Hindlimb muscle (tissue), 1 donor: Measurements from ENCODE around the gene DPYSL3. TPM values are rescaled to one million over a fixed set of nuclear protein-coding genes. Genes with fewer than 3 reads are reported as not detected.

Experiments
- DNase-seq: peaks from one replicate; pipeline ENCODE4 v3.0.0-alpha.2; 2013
- polyA plus RNA-seq: library from polyadenylated mRNA; unstranded; fragments of 120-200 nt; gene quantifications from one replicate; pipeline ENCODE4 v1.2.1, GENCODE V29; 2013; ENCODE audit not compliant: insufficient read length

Gene DPYSL3
- polyA plus RNA-seq, 1 donor = 81.7 TPM

DNA sequence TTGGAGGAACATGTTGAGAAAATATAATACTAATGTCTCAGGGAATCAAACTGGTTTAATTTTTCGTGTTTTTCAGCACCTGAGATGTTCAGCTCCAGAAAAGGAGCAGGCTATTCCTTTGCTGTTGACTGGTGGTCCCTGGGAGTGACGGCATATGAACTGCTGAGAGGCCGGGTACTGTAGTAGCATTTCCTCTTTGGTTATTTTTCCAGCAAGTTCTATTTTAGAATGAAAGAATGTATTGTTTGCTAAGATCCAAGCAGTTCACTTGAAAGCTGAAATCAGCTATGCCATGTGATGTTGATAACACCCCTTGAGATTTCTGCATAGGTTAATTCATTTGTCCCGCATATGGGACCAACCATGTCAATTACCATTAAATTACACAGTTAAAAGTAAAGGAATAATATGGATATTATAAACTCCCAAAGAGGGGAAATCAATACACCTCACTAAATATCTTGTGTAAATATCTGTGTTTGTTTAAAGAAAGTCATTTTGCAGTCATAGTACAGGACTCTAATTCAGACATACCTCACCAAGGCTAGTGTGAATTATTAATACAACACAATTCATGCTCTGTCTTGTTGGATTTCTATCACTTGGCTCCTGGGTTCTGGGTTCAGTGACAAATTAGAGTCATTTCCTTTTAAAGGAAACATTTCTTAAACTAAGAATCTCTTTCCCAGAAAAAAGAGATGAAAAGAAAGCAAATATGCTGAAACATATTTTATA, 148.3 kb downstream of the DPYSL3 start:
- DNase-seq = no peak

DNA sequence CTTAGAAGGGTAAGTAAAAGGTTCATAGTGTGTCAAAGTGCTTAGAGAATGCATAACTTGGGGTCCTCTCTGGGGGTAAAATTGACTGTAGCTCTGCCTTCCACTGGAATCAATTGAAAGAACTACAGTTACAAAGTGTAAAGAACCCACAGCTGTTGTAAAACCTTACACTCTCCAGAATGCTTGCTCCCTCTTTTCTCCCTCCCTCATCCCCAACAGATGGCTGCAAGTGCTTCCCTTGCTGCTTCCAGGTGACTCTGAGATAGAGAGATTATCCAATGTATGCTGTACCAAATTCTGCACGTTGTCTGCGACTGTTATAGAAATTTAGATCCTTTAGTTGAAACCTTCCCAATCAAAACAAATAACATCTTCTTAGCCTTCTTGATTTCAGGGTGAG, 149.1 kb downstream of the DPYSL3 start:
- DNase-seq = no peak

DNA sequence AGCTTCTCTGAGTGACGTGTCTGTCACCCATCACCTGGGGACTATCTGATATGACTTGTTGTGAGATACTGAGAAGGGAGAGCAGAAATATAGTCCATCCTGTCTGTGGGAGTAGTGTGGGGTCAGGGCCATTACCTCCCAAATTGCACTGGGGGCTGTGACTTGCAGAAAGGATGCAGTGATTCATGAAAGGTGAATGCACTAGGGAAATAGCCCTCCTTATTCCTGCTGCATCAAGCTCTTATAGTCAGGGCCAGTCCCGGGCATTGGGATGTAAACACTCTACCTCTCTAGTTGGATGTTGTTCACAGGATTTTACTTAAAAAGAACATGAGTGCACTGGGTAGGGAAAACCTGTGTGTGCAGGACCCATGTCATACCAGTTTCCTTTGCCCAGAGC, 150.3 kb downstream of the DPYSL3 start:
- DNase-seq = no peak

DNA sequence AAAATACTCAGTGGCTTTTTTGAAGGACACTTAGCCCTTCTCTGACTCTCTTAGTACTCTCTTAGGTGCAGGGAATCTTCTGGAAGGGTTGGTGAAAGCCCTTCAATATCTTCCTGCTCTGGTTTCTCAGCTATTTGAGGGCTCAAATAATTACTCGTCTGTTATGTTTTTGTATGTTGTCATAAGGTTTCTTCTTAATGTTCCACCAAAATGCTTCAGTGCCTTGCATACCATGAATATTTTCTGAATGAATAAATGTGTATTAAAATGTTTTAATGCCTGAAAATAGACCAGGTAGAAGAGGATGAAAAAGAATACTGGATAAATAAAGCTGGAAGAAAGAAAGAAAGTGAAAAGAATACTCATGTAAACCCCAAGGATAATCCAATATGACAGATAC, 150.8 kb downstream of the DPYSL3 start:
- no peak for DNase-seq

DNA sequence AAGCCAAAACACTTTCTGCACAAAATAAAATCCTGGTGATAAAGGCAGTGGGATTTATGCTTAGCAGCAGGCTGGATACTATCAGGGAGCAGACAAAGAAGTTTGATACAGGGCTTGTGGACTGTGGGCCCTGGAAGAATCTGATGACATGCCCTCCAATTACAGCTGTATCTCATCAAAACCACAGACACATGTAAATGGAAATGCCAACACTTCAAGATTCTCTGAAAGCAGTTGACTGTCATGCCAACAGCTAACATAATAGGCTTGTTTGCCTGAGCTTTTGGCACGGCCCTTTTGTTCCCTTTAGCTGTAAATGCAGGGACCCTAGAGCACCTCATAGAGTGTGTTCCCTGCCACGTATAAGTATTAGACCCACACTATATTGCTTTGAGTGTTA, 160.6 kb downstream of the DPYSL3 start:
- DNase-seq = no peak

DNA sequence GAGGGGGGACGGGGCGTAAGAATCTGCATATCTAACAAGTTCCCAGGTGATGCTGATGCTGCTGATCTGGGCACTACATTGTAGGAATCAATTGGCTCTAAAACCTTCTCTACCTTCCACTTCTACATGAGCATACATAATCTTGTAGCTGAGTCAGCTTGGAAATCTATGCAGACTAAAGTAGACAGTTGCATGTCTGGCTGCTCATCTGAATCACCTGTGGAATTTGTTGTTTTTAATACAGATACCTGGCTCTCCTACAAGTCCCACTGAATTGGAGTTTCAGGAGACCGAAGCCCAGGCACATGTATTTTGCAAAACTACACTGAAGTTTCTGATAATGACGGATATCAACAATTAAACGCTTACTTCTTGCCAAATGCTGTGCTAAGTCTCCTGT, 161.4 kb downstream of the DPYSL3 start:
- no peak for DNase-seq

DNA sequence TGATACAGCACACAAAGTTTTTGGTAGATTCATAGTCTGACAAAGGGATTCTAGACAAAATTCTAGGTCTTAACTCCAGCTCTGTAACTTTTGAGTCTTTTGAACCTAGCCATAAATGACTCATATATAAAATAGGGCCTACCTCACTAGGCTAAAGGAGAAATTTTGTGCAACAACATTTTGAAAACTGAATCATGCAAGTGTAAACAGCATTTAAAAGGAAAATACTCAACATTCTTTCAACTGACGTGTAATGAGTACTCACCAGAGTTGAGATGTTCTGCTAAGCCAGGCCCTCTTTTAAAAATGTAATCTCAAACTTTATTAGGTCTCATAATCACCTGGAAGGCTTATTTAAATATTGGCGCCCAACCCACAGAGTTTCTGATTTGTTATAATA, 161.8 kb downstream of the DPYSL3 start:
- no peak for DNase-seq

DNA sequence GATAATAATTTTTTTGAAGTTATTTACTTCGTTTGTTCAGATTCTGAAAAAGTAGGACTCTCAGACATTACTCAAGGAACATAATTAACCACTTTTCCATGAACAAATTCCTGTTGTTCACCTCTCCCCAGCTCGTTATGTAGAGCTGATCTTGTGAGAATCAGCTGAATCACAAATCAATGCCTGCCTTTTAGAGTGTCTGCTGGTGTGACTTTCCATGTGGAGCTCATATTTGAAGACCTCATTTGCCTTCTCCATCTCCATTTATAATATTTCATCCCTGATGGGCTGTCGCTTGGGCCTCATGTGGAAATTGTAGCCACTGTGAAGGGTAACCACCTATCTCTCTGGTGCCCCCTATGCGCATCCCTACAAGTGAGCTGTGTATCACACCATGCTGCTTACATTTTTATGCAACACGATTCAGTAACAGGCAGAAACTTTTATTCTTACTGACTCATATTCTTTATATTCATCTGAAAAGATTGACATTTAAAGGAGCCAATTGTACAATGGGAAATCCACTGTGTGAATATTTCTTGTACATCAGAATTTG, 163.8 kb downstream of the DPYSL3 start:
- no peak for DNase-seq

DNA sequence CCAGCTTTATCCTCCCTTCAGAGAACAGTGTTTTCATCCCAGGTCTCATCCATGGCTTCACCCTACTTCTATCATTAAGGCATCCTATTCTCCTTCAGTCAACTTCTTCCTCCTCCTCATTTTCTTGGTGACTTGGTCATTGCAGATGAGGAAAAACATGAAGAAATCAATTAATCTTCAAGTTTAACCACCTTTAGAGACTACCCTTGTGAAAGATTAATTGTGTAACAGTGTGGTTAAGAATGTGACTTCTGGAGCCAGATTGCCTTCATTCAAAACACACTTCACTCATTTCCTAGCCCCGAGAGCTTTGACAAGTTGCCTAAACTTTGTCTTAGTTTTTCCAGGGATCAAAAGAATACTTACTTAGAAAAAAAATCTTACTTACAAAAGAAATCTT, 165.0 kb downstream of the DPYSL3 start:
- DNase-seq = no peak

DNA sequence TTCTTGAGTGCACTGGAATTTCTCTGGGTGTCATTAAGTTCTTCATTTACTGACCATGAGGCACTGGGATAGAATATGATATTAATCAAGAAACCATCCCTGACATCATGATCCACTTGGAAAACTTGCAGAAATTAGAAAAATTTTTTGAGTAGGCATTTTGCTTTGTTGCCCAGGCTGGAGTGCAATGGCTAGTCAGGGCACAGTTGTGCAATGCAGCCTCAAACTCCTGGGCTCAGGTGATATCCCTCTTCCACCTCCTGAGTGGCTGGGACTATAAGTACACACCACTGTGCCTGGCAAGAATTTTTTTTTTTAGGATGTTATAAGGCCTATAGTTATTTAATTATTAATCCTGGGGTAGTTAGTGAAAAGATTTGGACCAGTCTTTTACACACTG, 168.5 kb downstream of the DPYSL3 start:
- no peak for DNase-seq

DNA sequence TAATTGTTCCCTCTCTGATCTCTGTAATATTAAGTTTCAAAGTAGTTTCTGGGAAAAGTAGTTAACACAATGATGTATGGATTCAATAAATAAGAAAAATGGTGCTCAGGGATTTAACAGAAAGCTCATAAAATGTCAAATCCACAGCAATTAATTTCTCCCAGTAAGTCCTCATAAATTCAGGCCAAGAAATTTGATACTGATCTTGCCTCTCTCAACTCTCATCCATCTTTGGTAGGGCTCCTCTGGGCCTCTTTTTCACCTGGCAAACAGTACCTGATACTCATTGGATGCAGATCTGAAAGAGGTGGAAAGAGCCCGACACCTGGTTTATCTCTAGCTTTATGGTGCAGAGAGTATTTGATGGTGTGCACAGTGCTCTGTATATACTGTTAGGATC, 168.9 kb downstream of the DPYSL3 start:
- no peak for DNase-seq
